Liver (tissue), 9 donors: ENCODE measurements around the gene C1orf21. TPM values are rescaled to one million over a fixed set of nuclear protein-coding genes. Genes with fewer than 3 reads are reported as not detected.

ENCODE experiments used
- DNase-seq: peaks from one replicate; pipeline ENCODE4 v3.0.0-alpha.2; 2017; ENCODE audit warnings: low spot score
- H3K27ac ChIP-seq, 2 donors: one replicate each; pipeline ENCODE4 v1.7.0; 2013; ENCODE audit warnings: inconsistent platforms in 2 of 2, low read length in 2 of 2, control low read depth in 1 of 2, low read depth in 1 of 2, mild to moderate bottlenecking in 1 of 2
- H3K27me3 ChIP-seq, 4 donors: one replicate each; pipeline versions ENCODE4 v1.6.1 to v1.7.0; 2013; ENCODE audit warnings: low read length in 3 of 4, inconsistent platforms in 1 of 4, mild to moderate bottlenecking in 1 of 4, moderate library complexity in 1 of 4; ENCODE audit not compliant: control insufficient read depth in 4 of 4, insufficient read depth in 4 of 4
- H3K36me3 ChIP-seq, 4 donors: one replicate each; pipeline versions ENCODE4 v1.6.1 to v1.7.0; 2013; ENCODE audit warnings: low read length in 3 of 4, mild to moderate bottlenecking in 3 of 4, low read depth in 1 of 4, moderate library complexity in 1 of 4; ENCODE audit not compliant: control insufficient read depth in 4 of 4, insufficient read depth in 3 of 4
- H3K4me1 ChIP-seq, 4 donors: one replicate each; pipeline versions ENCODE4 v1.6.1 to v1.7.0; 2013; ENCODE audit warnings: low read length in 3 of 4, mild to moderate bottlenecking in 3 of 4, moderate library complexity in 1 of 4; ENCODE audit not compliant: control insufficient read depth in 4 of 4, insufficient read depth in 4 of 4
- H3K4me3 ChIP-seq, 3 donors: one replicate each; pipeline versions ENCODE4 v1.6.1 to v1.7.0; 2013; ENCODE audit warnings: low read length in 3 of 3, control low read depth in 1 of 3, low read depth in 1 of 3, mild to moderate bottlenecking in 1 of 3
- H3K9ac ChIP-seq, 2 donors: one replicate each; pipeline ENCODE4 v1.7.0; 2013; ENCODE audit warnings: low read length in 2 of 2, mild to moderate bottlenecking in 2 of 2, moderate library complexity in 2 of 2, control low read depth in 1 of 2, low read depth in 1 of 2
- H3K9me3 ChIP-seq, 4 donors: one replicate each; pipeline versions ENCODE4 v1.6.1 to v1.7.0; 2013; ENCODE audit warnings: low read length in 3 of 4; ENCODE audit not compliant: control insufficient read depth in 4 of 4
- ATF3 ChIP-seq: IDR thresholded peaks from 2 replicates; pipeline ENCODE4 v1.6.1; 2016; ENCODE audit warnings: antibody characterized with exemption
- EGR1 ChIP-seq, 2 donors: IDR thresholded peaks; 2 replicates each; pipeline ENCODE4 v1.6.1; 2016 to 2018; ENCODE audit warnings: antibody characterized with exemption in 2 of 2, low read depth in 2 of 2
- FOXA1 ChIP-seq: IDR thresholded peaks from 2 replicates; pipeline ENCODE4 v1.6.1; 2016; ENCODE audit warnings: antibody characterized with exemption
- FOXA2 ChIP-seq: IDR thresholded peaks from 2 replicates; pipeline ENCODE4 v1.6.1; 2016; ENCODE audit warnings: antibody characterized with exemption
- GABPA ChIP-seq, 2 donors: IDR thresholded peaks in 1 of 2; conservative IDR thresholded peaks in 1 of 2; 2 replicates each; pipeline ENCODE4 v1.6.1; 2016; ENCODE audit warnings: antibody characterized with exemption in 2 of 2, mild to moderate bottlenecking in 1 of 2, moderate library complexity in 1 of 2
- HNF4G ChIP-seq: IDR thresholded peaks from 2 replicates; pipeline ENCODE4 v1.6.1; 2016; ENCODE audit warnings: antibody characterized with exemption
- JUND ChIP-seq, 2 donors: IDR thresholded peaks; 2 replicates each; pipeline ENCODE4 v1.6.1; 2016; ENCODE audit warnings: antibody characterized with exemption in 2 of 2
- MAX ChIP-seq: IDR thresholded peaks from 2 replicates; pipeline ENCODE4 v1.6.1; 2016; ENCODE audit warnings: antibody characterized with exemption
- NR2F2 ChIP-seq: IDR thresholded peaks from 2 replicates; pipeline ENCODE4 v1.6.1; 2016; ENCODE audit warnings: antibody characterized with exemption
- RAD21 ChIP-seq, 2 donors: IDR thresholded peaks; 2 replicates each; pipeline ENCODE4 v1.6.1; 2016; ENCODE audit warnings: antibody characterized with exemption in 2 of 2, mild to moderate bottlenecking in 2 of 2
- RXRA ChIP-seq, 2 donors: IDR thresholded peaks; 2 replicates each; pipeline ENCODE4 v1.6.1; 2017 to 2018; ENCODE audit warnings: antibody characterized with exemption in 2 of 2, mild to moderate bottlenecking in 1 of 2
- SP1 ChIP-seq: IDR thresholded peaks from 2 replicates; pipeline ENCODE4 v1.6.1; 2018; ENCODE audit warnings: antibody characterized with exemption, mild to moderate bottlenecking
- YY1 ChIP-seq: IDR thresholded peaks from 2 replicates; pipeline ENCODE4 v1.6.1; 2016; ENCODE audit warnings: antibody characterized with exemption, mild to moderate bottlenecking
- WGBS: extraction: QIAGEN DNeasy Blood & Tissue Kit; methylation state at CpG from one replicate; pipeline ENCODE4 v1.1.7; 2013; 5-methylcytosine and 5-hydroxymethylcytosine counted together
- polyA plus RNA-seq, 2 donors: library from polyadenylated mRNA; stranded (reverse) in 1 of 2; unstranded in 1 of 2; fragments of 200-250 nt in 1 of 2; fragments of >200 nt in 1 of 2; fragmentation: Nextera tagmentation in 1 of 2; extraction: Ambion mirVana in 1 of 2; gene quantifications; one replicate each; pipeline versions ENCODE4 v1.2.1 to v1.2.3, GENCODE V29; 2013 to 2015
- total RNA-seq, 2 donors: library from RNA; depleted of rRNA; stranded (reverse); fragments of >200 nt; gene quantifications; one replicate each; pipeline ENCODE4 v1.2.3, GENCODE V29; 2014
- TF ChIP-seq, protein P1 (sequence below): fragments of 150-350 bp; IDR thresholded peaks from 2 replicates; pipeline ENCODE4 v1.5.1; 2017; ENCODE audit warnings: improper control_type of control experiment, low read depth, low read length; ENCODE audit not compliant: missing input control
- TF ChIP-seq, protein P2 (sequence below): IDR thresholded peaks from 2 replicates; pipeline ENCODE4 v1.6.1; 2016; ENCODE audit warnings: antibody characterized with exemption, mild to moderate bottlenecking
- TF ChIP-seq, protein P3 (sequence below): IDR thresholded peaks from 2 replicates; pipeline ENCODE4 v1.6.1; 2016; ENCODE audit warnings: antibody characterized with exemption
- donor health status: healthy.
- donor health status: healthy.
- donor health status: healthy.
- donor health status: healthy.
- donor health status: healthy.

The C1orf21 gene
- total and polyA plus RNA-seq, 4 donors: 2.3 to 21.3 (median 13.4) TPM

- H3K36me3 ChIP-seq: no peaks in the 10 kb centered on the region
- DNase-seq: no peak
- peaks cover 2 to 26% (median 10%) of the 10 kb centered on the region in 4 donors for H3K4me1 ChIP-seq
- H3K9ac ChIP-seq: no peak overlapping the region
- no peak overlapping the region for H3K4me3 ChIP-seq
- H3K9me3 ChIP-seq: no peaks in the 10 kb centered on the region
- H3K27ac ChIP-seq: no peak overlapping the region
- H3K27me3 ChIP-seq: no peaks in the 10 kb centered on the region
- WGBS: 99% methylated on average over 1 of the region's 1 CpG
- TF ChIP-seq RAD21 (IDR thresholded peaks at IDR 0.05) (no peak), JUND (IDR thresholded peaks at IDR 0.05) (no peak), RXRA (IDR thresholded peaks at IDR 0.05) (no peak), FOXA1 (no peak), YY1 (no peak), GABPA (IDR thresholded peaks at IDR 0.05 in 1 of 2, conservative IDR thresholded peaks at IDR 0.05 in 1 of 2) (no peak), MAX (no peak)
- TF ChIP-seq, protein P1, sequence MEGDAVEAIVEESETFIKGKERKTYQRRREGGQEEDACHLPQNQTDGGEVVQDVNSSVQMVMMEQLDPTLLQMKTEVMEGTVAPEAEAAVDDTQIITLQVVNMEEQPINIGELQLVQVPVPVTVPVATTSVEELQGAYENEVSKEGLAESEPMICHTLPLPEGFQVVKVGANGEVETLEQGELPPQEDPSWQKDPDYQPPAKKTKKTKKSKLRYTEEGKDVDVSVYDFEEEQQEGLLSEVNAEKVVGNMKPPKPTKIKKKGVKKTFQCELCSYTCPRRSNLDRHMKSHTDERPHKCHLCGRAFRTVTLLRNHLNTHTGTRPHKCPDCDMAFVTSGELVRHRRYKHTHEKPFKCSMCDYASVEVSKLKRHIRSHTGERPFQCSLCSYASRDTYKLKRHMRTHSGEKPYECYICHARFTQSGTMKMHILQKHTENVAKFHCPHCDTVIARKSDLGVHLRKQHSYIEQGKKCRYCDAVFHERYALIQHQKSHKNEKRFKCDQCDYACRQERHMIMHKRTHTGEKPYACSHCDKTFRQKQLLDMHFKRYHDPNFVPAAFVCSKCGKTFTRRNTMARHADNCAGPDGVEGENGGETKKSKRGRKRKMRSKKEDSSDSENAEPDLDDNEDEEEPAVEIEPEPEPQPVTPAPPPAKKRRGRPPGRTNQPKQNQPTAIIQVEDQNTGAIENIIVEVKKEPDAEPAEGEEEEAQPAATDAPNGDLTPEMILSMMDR: no peak
- TF ChIP-seq, protein P2, sequence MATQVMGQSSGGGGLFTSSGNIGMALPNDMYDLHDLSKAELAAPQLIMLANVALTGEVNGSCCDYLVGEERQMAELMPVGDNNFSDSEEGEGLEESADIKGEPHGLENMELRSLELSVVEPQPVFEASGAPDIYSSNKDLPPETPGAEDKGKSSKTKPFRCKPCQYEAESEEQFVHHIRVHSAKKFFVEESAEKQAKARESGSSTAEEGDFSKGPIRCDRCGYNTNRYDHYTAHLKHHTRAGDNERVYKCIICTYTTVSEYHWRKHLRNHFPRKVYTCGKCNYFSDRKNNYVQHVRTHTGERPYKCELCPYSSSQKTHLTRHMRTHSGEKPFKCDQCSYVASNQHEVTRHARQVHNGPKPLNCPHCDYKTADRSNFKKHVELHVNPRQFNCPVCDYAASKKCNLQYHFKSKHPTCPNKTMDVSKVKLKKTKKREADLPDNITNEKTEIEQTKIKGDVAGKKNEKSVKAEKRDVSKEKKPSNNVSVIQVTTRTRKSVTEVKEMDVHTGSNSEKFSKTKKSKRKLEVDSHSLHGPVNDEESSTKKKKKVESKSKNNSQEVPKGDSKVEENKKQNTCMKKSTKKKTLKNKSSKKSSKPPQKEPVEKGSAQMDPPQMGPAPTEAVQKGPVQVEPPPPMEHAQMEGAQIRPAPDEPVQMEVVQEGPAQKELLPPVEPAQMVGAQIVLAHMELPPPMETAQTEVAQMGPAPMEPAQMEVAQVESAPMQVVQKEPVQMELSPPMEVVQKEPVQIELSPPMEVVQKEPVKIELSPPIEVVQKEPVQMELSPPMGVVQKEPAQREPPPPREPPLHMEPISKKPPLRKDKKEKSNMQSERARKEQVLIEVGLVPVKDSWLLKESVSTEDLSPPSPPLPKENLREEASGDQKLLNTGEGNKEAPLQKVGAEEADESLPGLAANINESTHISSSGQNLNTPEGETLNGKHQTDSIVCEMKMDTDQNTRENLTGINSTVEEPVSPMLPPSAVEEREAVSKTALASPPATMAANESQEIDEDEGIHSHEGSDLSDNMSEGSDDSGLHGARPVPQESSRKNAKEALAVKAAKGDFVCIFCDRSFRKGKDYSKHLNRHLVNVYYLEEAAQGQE: no peak
These were observed 180.2 kb downstream of the C1orf21 start for GRCh38 chr1:184567009-184567408.

DNA sequence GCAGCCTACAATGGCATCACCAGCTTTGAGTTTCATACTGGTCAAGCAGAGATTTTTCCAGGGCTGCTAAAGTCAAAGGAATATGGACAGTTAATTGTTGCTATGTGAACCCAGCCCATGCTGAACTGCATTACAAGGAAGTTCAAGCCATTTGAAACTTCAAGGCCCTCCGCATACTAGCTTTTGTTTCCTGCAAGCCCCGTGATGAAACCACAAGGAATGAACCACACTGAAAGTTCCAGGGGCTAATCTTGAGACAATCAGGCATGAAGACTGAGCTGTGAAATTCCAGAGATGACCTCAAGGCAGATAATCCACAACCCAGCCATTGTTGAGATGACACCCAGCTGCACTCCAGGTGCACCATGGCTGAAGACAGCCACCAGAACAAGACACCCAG is 180.8 kb downstream of the C1orf21 start:
- no peak overlapping the region for H3K27ac ChIP-seq

More for the DNA sequence above, 180.8 kb downstream of the C1orf21 start:
- DNase-seq: no peak
- Histone ChIP-seq H3K4me1 (peaks cover 2 to 26% (median 10%) of the 10 kb centered on the region in 4 donors), H3K36me3 (no peaks in the 10 kb centered on the region), H3K9ac (no peak overlapping the region), H3K9me3 (no peaks in the 10 kb centered on the region), H3K4me3 (no peak overlapping the region), H3K27me3 (no peaks in the 10 kb centered on the region)
- 79% methylated on average over 2 of the region's 2 CpGs for WGBS
- TF ChIP-seq NR2F2 (no peak), FOXA2 (no peak), MAX (no peak), YY1 (no peak), EGR1 (IDR thresholded peaks at IDR 0.05; ENCODE audit: low read depth in 2 of 2) (no peak), SP1 (no peak), HNF4G (no peak), FOXA1 (no peak), ATF3 (no peak)
- TF ChIP-seq, protein P1: no peak
- TF ChIP-seq, protein P3, sequence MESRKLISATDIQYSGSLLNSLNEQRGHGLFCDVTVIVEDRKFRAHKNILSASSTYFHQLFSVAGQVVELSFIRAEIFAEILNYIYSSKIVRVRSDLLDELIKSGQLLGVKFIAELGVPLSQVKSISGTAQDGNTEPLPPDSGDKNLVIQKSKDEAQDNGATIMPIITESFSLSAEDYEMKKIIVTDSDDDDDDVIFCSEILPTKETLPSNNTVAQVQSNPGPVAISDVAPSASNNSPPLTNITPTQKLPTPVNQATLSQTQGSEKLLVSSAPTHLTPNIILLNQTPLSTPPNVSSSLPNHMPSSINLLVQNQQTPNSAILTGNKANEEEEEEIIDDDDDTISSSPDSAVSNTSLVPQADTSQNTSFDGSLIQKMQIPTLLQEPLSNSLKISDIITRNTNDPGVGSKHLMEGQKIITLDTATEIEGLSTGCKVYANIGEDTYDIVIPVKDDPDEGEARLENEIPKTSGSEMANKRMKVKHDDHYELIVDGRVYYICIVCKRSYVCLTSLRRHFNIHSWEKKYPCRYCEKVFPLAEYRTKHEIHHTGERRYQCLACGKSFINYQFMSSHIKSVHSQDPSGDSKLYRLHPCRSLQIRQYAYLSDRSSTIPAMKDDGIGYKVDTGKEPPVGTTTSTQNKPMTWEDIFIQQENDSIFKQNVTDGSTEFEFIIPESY: no peak
